Posterior vena cava (tissue), 2 donors: ENCODE measurements around the gene MPP1. TPM values are rescaled to one million over a fixed set of nuclear protein-coding genes. Genes with fewer than 3 reads are reported as not detected.
"Not testable (repeated sequence)": the region's sequence is repeated elsewhere in the genome, so short reads cannot be mapped to it uniquely, and the experiment has no call there.

Experiments
- DNase-seq: peaks from one replicate; pipeline ENCODE4 v3.0.0-alpha.2; 2020; ENCODE audit warnings: low spot score
- intact Hi-C, 2 donors: fragments of 100-400 bp; cut with DNase I; formaldehyde crosslinking; loops; one replicate each; pipeline versions ENCODE4 v1.14.1 to v1.14.2; 2022 to 2023
- total RNA-seq, 2 donors: library from RNA; stranded (reverse); fragmentation: NEBNext Ultra II Directional; extraction: Animal tissue kit (Norgen Biotek cat#: 25700); gene quantifications; one replicate each; pipeline ENCODE4 v1.2.1, GENCODE V29; 2021
- donor health status: DM: yes; HTN: yes; CAD: no.
- donor health status: DM: yes; HTN: yes; CAD: no.

MPP1 gene
- total RNA-seq, 2 donors from 2014 or later: 36.8 to 49.5 TPM

- DNase-seq, intact Hi-C loops: not testable (repeated sequence)
Observed at GRCh38 chrX:154816326-154816898, 11.1 kb upstream of the MPP1 start.

- DNase-seq: no peak
- intact Hi-C loops: no loop called here
Observed at GRCh38 chrX:154815274-154815818, 10.1 kb upstream of the MPP1 start.

GRCh38 chrX:154813801-154814200 lies 8.5 kb upstream of the MPP1 start:
- DNase-seq: no peak
- intact Hi-C loops: no loop called here

GRCh38 chrX:154812341-154813101 lies 7.2 kb upstream of the MPP1 start:
- no peak for DNase-seq
- intact Hi-C loops: no loop called here

GRCh38 chrX:154809939-154810665 lies 4.8 kb upstream of the MPP1 start:
- DNase-seq: no peak
- intact Hi-C loops: no loop called here

- intact Hi-C loops: no loop called here
- DNase-seq: no peak
Observed at GRCh38 chrX:154806837-154807501, 1.7 kb upstream of the MPP1 start.

- no peak for DNase-seq
- intact Hi-C loops: no loop called here
Observed at GRCh38 chrX:154805696-154806091, 409 bp upstream of the MPP1 start.

- DNase-seq: no peak
- intact Hi-C loops: no loop called here
Observed at GRCh38 chrX:154804261-154804956, 876 bp downstream of the MPP1 start.

GRCh38 chrX:154802947-154803346 lies 2.3 kb downstream of the MPP1 start:
- DNase-seq: no peak
- intact Hi-C loops: no loop called here

GRCh38 chrX:154800478-154801210 lies 4.6 kb downstream of the MPP1 start:
- intact Hi-C loops: no loop called here
- DNase-seq: no peak

- intact Hi-C loops: no loop called here
- DNase-seq: no peak
Observed at GRCh38 chrX:154799556-154800348, 5.5 kb downstream of the MPP1 start.

GRCh38 chrX:154797006-154797405 lies 8.3 kb downstream of the MPP1 start:
- DNase-seq: no peak
- intact Hi-C loops: no loop called here

- intact Hi-C loops: no loop called here
Observed at GRCh38 chrX:154795016-154795415, 10.3 kb downstream of the MPP1 start.

GRCh38 chrX:154793084-154793795 lies 12.0 kb downstream of the MPP1 start:
- intact Hi-C loops: no loop called here
- DNase-seq: no peak

More at GRCh38 chrX:154795016-154795415, 10.3 kb downstream of the MPP1 start:
- DNase-seq: no peak

- intact Hi-C loops: no loop called here
- no peak for DNase-seq
Observed at GRCh38 chrX:154791939-154792338, 13.3 kb downstream of the MPP1 start.

GRCh38 chrX:154791467-154791866 lies 13.8 kb downstream of the MPP1 start:
- no peak for DNase-seq
- intact Hi-C loops: no loop called here

GRCh38 chrX:154785716-154786115 lies 19.6 kb downstream of the MPP1 start:
- intact Hi-C loops: no loop called here

More at GRCh38 chrX:154785716-154786115, 19.6 kb downstream of the MPP1 start:
- no peak for DNase-seq
